Subcutaneous abdominal adipose tissue (tissue), 5 donors: Measurements from ENCODE around the gene HUS1B.
"Not testable (repeated sequence)": the region's sequence is repeated elsewhere in the genome, so short reads cannot be mapped to it uniquely, and the experiment has no call there.

Source experiments
- H3K27ac ChIP-seq: one replicate; pipeline ENCODE4 v1.7.0; 2013; ENCODE audit warnings: low read depth, mild to moderate bottlenecking, inconsistent platforms, low read length, moderate library complexity
- H3K27me3 ChIP-seq, 5 donors: one replicate each; pipeline ENCODE4 v1.7.0; 2013; ENCODE audit warnings: low read length in 5 of 5, inconsistent platforms in 1 of 5; ENCODE audit not compliant: control insufficient read depth in 5 of 5, insufficient read depth in 4 of 5
- H3K36me3 ChIP-seq, 5 donors: one replicate each; pipeline ENCODE4 v1.7.0; 2013; ENCODE audit warnings: low read length in 5 of 5; ENCODE audit not compliant: control insufficient read depth in 5 of 5, insufficient read depth in 5 of 5
- H3K4me1 ChIP-seq, 5 donors: one replicate each; pipeline ENCODE4 v1.7.0; 2013; ENCODE audit warnings: low read length in 5 of 5, mild to moderate bottlenecking in 3 of 5, moderate library complexity in 1 of 5; ENCODE audit not compliant: control insufficient read depth in 5 of 5, insufficient read depth in 5 of 5
- H3K4me3 ChIP-seq, 5 donors: one replicate each; pipeline ENCODE4 v1.7.0; 2013; ENCODE audit warnings: low read length in 5 of 5, low read depth in 1 of 5
- H3K9ac ChIP-seq, 5 donors: one replicate each; pipeline ENCODE4 v1.7.0; 2013; ENCODE audit warnings: low read length in 5 of 5, mild to moderate bottlenecking in 4 of 5, moderate library complexity in 3 of 5
- H3K9me3 ChIP-seq, 5 donors: one replicate each; pipeline ENCODE4 v1.7.0; 2013; ENCODE audit warnings: low read length in 5 of 5; ENCODE audit not compliant: control insufficient read depth in 5 of 5
- donor health status: healthy.
- donor health status: healthy.
- donor health status: healthy.
- donor health status: healthy.
- donor health status: healthy.

HUS1B gene

GRCh38 chr6:680666-681340 lies 23.9 kb upstream of the HUS1B start:
- Histone ChIP-seq H3K4me1 (peaks cover 2 to 22% (median 7%) of the 10 kb centered on the region in 5 donors), H3K9ac (no peak overlapping the region), H3K4me3 (no peak overlapping the region), H3K9me3 (no peaks in the 10 kb centered on the region), H3K27ac (no peak overlapping the region), H3K36me3 (no peaks in the 10 kb centered on the region), H3K27me3 (no peaks in the 10 kb centered on the region)

GRCh38 chr6:680251-680650 lies 23.4 kb upstream of the HUS1B start:
- Histone ChIP-seq H3K9me3 (no peaks in the 10 kb centered on the region), H3K27ac (no peak overlapping the region), H3K4me1 (peaks cover 2 to 22% (median 7%) of the 10 kb centered on the region in 5 donors), H3K9ac (no peak overlapping the region), H3K27me3 (no peaks in the 10 kb centered on the region), H3K4me3 (no peak overlapping the region), H3K36me3 (no peaks in the 10 kb centered on the region)

GRCh38 chr6:679282-679681 lies 22.4 kb upstream of the HUS1B start:
- Histone ChIP-seq H3K4me3 (no peak overlapping the region), H3K27me3 (no peaks in the 10 kb centered on the region), H3K27ac (no peak overlapping the region), H3K4me1 (peaks cover 2 to 21% (median 12%) of the 10 kb centered on the region in 5 donors), H3K9me3 (no peaks in the 10 kb centered on the region), H3K9ac (no peak overlapping the region), H3K36me3 (no peaks in the 10 kb centered on the region)

GRCh38 chr6:678520-678919 lies 21.6 kb upstream of the HUS1B start:
- Histone ChIP-seq H3K9me3 (no peaks in the 10 kb centered on the region), H3K36me3 (no peaks in the 10 kb centered on the region), H3K9ac (peak overlapping the region in 1 of 5 donors; percentile 19), H3K4me1 (peaks cover 0 to 14% (median 6%) of the 10 kb centered on the region in 5 donors), H3K4me3 (no peak overlapping the region), H3K27me3 (no peaks in the 10 kb centered on the region), H3K27ac (peak overlapping the region; percentile 44)

- Histone ChIP-seq H3K4me3 (peak overlapping the region in 1 of 5 donors; percentile 28), H3K27me3 (no peaks in the 10 kb centered on the region), H3K4me1 (peaks cover 0 to 12% (median 5%) of the 10 kb centered on the region in 5 donors), H3K9ac (peak overlapping the region in 1 of 5 donors; percentile 32), H3K27ac (peak overlapping the region; percentile 44), H3K36me3 (no peaks in the 10 kb centered on the region), H3K9me3 (no peaks in the 10 kb centered on the region)
Measured at GRCh38 chr6:677919-678318, 21.0 kb upstream of the HUS1B start.

- H3K27me3 ChIP-seq, result no peaks in the 10 kb centered on the region
- H3K4me3 ChIP-seq, result no peak overlapping the region
- peaks cover 0 to 12% (median 5%) of the 10 kb centered on the region in 5 donors for H3K4me1 ChIP-seq
- no peak overlapping the region for H3K27ac ChIP-seq
- H3K36me3 ChIP-seq, result no peaks in the 10 kb centered on the region
- no peaks in the 10 kb centered on the region for H3K9me3 ChIP-seq
- no peak overlapping the region for H3K9ac ChIP-seq
Measured at GRCh38 chr6:674956-675355, 18.1 kb upstream of the HUS1B start.

- H3K9me3 ChIP-seq, result no peaks in the 10 kb centered on the region
- H3K36me3 ChIP-seq, result peaks cover 0 to 3% (median 0%) of the 10 kb centered on the region in 5 donors
- H3K27me3 ChIP-seq, result no peaks in the 10 kb centered on the region
- H3K4me1 ChIP-seq, result peaks cover 0 to 12% (median 5%) of the 10 kb centered on the region in 5 donors
- H3K4me3 ChIP-seq, result no peak overlapping the region
- no peak overlapping the region for H3K27ac ChIP-seq
- no peak overlapping the region for H3K9ac ChIP-seq
Measured at GRCh38 chr6:674406-674805, 17.5 kb upstream of the HUS1B start.

GRCh38 chr6:667253-667927 lies 10.5 kb upstream of the HUS1B start:
- Histone ChIP-seq H3K27ac (no peak overlapping the region), H3K36me3 (peaks cover 0 to 8% (median 0%) of the 10 kb centered on the region in 5 donors), H3K9me3 (peaks cover 0 to 6% (median 0%) of the 10 kb centered on the region in 5 donors), H3K27me3 (no peaks in the 10 kb centered on the region), H3K4me1 (no peaks in the 10 kb centered on the region), H3K9ac (no peak overlapping the region), H3K4me3 (no peak overlapping the region)

- Histone ChIP-seq H3K9ac (no peak overlapping the region), H3K4me1 (no peaks in the 10 kb centered on the region), H3K4me3 (no peak overlapping the region), H3K27me3 (no peaks in the 10 kb centered on the region), H3K27ac (no peak overlapping the region), H3K36me3 (peaks cover 0 to 8% (median 0%) of the 10 kb centered on the region in 5 donors), H3K9me3 (peaks cover 0 to 6% (median 0%) of the 10 kb centered on the region in 5 donors)
Measured at GRCh38 chr6:665403-666267, 8.7 kb upstream of the HUS1B start.

GRCh38 chr6:663788-664187 lies 6.9 kb upstream of the HUS1B start:
- H3K9ac ChIP-seq, H3K9me3 ChIP-seq, H3K27ac ChIP-seq, H3K36me3 ChIP-seq, H3K27me3 ChIP-seq, H3K4me3 ChIP-seq: not testable (repeated sequence)
- H3K4me1 ChIP-seq, result peaks cover 0 to 16% (median 10%) of the 10 kb centered on the region in 5 donors
